HG03571 (cell line): ENCODE measurements around the gene CTIF.

Experiments
- ATAC-seq: cut with Tn5 transposase; IDR thresholded peaks from one replicate; pipeline ENCODE4 v1.9.1; 2021; ENCODE audit not compliant: unreplicated experiment

The CTIF gene

GRCh38 chr18:48550101-48550729 lies 11.4 kb downstream of the CTIF start:
- ATAC-seq, result no peak

DNA sequence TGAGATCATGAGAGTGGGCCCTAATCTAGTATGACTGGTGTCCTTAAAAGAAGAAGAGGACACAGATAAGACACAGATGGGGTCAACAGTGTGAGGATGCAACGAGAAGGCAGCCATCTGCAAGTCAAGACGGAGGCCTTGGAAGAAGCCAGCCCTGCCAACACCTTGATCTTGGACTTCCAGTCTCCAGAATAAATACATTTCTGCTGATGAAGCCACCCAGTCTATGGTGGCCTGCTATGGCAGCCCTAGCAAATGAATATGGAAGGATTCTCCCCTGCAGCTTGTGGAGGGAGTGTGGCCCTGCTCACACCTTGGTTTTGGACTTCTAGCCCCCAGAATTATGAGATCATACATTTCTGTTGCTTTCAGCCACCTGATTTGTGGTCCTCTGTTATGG lies 12.3 kb downstream of the CTIF start:
- ATAC-seq, result no peak

GRCh38 chr18:48552130-48552529 lies 13.3 kb downstream of the CTIF start:
- ATAC-seq, result no peak

DNA sequence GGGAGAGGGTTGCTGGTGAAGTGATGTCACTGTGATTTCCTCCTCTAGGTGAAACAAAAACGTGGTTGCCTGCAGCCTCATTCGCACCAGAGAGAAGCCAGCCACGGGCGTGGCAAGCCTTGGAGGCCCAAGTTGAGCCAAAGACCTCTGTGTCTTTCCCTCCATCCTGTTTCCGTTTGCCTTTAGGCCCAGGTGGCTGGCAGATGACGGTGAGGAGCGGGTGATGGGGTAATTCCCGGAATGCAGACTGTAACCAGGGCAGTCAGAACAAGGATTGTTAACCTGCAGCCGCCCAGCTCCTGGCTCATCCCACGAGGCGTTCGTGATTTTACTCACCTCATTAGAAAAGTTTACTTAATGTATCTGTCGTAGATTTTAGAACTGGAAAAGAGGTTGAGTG lies 14.4 kb downstream of the CTIF start:
- no peak for ATAC-seq

DNA sequence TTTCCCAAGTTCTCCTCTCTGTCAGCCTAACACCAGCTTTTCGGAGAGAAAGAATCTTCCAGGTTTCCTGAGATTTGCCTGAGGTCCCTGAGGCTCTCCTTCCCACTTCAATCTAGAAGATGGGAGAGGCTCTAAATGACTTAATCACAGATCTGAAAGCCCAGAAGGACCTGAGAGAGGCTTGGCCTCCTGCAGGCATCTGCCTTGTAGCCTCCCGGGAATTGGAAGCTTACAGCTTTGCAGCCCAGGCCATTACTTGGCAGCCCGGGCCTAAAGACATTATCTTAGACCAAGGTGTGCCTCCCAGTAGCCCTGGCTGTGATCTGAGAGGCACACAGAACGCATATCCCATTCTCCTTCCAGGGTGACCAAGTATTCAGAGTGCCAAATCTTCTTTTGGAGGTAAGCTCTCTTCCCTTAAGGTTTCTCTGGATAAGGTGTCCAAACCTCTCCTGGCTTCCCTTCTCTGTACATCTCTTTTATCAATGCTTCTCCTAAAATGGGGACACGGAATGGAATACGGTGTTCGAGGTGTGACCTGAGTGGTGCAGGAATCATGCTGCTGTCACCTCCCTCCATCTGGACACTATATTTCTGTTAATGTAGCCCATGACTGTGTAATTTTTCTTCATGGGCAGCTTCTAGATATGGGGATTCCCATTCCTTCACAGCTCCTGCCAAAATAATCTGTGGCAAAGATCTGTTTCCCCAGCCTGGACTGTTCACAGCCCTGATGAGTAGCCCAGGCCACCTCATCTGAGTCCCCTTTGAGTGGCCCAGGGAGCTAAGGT lies 16.0 kb downstream of the CTIF start:
- no peak for ATAC-seq

DNA sequence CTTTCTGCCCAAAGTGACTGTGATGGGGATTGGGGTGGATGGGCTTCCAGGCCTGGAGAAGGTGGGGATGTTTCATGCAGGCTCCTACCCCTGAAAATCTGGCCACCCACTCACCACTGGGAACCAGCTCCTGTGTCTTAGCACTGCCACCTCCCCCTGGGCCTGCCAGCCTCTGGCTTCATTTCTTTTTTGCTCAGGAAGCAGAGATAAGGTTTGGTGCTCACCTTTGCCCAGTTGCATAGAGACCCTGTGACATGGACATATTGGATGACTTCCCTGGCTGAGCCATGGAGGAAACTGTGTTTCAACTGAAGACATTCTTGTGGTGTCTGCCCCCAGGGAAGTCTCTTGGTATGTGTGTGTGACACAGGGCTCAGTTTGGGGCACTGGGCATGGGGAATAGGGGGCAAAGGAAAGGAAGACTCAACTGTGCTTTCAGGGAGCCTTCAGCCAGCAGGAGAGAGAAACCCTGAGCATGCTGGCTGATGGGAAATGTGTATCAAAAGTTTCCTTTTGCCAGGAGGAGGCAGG lies 16.7 kb downstream of the CTIF start:
- no peak for ATAC-seq

GRCh38 chr18:48557640-48558174 lies 18.9 kb downstream of the CTIF start:
- no peak for ATAC-seq

DNA sequence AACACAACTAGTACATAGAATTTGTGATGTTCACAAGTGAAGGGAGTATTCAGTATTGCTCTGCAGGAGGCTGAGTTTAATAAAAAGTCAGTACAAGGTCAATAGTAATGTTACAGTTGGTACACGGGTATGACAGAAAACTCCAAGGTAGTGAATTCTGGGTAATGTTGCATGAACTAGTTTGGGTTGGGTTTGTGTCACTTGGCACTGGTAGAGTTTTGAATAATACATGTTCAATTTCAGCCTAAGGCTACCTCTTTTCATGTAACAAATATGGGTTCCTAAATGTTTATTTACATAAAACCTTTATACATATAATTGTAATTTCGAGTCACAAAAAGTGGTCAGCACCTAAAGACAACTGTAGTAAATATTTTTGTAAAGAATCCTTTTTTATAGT lies 19.4 kb downstream of the CTIF start:
- ATAC-seq, result no peak

GRCh38 chr18:48560491-48560890 lies 21.7 kb downstream of the CTIF start:
- ATAC-seq, result no peak

GRCh38 chr18:48562075-48562474 lies 23.2 kb downstream of the CTIF start:
- ATAC-seq, result no peak

DNA sequence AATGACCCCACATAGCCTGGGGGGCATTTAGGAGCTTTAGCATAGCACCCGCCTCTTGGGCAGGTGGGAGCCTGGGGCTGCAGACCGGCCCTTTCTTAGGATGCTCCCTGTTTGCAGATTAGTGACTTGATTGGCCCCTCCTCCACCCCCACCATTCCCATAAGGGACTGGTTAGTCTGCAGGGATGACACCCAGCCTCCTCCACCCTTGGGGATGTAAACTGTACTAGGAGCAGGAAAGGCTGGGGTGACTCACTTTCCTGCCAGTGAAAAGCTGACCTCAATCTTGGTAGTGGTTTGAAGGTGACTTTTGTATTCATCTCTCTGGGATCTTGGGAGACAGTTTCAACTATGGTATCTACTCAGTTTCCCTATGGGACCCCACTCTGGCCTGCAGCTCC lies 24.2 kb downstream of the CTIF start:
- no peak for ATAC-seq

DNA sequence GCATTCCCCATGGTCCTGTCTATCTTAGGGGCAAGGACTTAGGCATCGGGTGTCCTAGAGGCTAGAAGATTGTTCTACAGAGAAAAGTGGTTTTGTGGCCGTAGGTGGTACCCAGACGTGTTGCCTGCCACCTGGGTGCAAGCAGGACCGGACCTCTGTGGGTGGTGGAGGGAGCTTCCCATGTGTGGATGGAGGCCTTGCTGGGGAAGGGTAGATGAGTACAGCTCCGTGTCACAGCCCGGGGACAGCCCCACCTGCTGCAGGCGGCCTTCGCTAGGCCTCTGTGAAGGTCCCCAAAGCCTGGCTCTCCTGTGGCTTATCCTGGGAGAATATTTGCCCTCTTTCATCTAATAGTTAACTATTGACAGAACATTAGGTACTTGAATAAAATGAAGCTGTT lies 25.3 kb downstream of the CTIF start:
- no peak for ATAC-seq

DNA sequence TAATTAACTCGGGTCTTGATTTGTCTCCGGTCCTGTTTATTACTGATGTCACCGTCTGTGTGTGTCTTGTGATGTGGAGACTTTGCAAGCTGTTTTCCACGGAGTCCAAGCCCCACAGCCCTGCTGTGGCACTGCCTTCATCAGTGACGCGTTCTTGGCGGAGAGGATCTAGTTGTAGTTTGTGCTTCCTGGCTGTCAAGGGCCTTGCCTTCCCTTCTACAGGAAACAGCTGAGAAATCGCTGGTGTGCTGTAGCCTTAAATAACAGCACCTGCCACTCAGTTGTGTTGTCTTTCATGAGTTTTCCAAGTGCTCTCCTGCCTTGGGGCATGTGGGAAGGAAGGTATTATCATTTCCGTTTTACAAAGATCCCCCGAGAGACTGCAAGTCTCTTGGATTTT lies 26.3 kb downstream of the CTIF start:
- ATAC-seq, result no peak

DNA sequence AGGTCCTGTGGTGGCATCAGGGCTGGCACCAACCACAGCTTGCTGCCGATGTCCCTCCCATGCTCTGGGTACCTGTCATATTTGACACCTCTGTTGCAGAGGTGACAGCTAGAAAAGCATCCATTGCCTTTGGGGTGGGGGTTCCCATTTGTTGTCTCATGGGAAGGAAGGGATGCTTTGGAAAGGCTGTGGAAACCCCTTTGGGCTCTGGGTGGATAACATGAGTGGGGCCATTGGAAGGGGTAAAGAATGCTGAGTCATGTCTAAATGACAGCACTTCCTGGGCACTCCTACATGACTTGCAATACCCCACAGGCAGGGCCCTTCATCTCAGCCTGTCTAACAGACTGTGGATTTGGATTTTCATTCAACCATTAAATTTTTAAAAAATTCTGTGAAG lies 27.8 kb downstream of the CTIF start:
- no peak for ATAC-seq

- ATAC-seq, result no peak
Observed at GRCh38 chr18:48567388-48567787, 28.6 kb downstream of the CTIF start.

DNA sequence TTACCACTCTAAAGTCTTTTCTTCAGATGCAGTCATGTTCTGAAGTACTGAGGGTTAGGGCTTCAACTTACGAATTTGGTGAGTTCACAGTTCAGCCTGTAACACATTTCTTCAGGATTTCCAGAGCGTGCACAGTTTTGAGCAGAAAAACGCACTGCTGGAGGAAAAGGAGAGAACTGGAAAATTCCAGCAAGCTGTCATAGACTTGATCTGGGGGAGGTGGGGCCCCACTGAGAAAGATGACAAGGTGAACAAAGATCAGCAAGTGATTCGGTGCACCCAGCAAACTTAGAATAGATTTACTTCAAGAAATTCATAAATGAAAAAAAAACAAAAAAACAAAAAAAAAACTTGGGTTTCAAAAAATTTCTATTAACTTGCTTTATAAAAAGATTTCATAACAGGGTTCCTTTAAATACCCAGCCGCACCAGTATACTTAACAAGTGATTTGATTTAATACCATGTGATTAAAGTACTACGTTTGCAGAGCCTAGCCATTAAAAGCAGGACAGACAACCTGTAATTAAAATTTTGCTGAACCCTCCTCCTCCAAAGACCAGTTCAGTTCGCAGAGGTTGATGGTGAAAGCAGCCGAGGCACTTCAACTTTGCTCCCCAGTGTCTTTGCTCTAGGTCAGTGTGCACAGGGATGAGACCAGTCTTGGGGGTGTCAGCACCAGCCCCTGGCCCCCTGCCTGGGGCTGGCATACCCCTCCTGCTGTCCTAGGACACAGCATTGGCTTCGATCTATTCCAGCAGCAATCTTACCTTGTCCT lies 30.5 kb downstream of the CTIF start:
- ATAC-seq, result no peak

GRCh38 chr18:48569915-48570264 lies 31.1 kb downstream of the CTIF start:
- no peak for ATAC-seq

DNA sequence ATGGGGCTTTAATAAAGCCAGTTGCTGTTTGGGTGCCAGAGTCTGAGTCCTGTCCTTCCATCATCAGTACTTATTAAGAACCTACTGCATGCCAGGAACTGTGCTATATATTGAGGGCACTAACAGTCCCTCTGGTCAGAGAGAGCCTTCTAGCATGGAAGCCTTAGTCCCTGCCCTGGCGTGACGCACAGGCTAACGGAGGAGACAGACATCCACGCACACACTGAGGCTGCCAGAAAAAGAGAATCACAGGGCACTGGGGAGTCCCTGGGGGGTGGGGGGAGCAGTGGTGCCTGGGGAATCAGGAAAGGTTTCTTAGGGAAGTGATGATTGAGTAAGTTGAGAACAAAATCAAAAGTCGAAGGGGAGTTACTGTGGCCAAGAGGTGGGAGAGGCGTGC lies 31.5 kb downstream of the CTIF start:
- no peak for ATAC-seq

DNA sequence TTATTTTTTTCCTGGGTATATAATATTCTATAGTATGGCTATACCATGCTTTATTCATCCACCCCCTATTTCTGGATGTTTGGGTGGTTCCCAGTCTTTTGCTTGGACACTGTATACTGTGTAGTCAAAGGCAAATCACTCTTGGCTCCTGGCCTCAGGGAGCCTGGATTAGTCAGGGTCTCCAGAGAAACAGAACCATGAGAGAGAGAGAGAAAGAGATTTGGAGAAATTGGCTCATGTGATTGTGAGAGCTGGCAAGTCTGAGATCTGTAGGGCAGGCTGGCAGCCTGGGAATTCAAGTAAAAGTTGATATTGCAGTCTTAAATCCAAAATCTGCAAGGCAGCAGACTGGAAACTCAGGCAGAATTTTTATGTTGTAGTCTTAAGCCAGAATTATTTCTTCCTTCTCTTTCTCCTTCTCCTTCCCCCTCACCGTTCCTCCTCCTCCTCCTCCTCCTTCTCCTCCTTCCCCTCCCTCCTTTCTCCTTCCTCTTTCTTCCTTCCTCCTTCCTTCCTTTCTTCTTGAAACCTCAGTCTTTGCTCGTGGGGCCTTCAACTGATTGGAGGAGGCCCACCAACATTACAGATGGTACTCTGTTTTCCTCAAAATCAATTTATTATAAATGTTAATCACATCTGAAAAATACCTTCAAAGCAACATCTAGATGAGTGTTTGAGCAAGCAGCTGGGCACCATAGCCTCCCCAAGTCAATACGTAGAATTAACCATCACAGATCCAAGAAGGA lies 33.0 kb downstream of the CTIF start:
- ATAC-seq, result no peak

- ATAC-seq, result no peak
Observed at GRCh38 chr18:48572402-48573126, 33.7 kb downstream of the CTIF start.
